ENCODE results near the gene PARP6.

The PARP6 gene

GRCh38 chr15:72235298-72235697, 37.1 kb downstream of the PARP6 start:
- no peak for TF ChIP-seq FOXP2 (optimal IDR thresholded peaks at IDR 0.05; ENCODE audit: borderline replicate concordance, extremely low read depth, extremely low read length, insufficient read depth)

DNA sequence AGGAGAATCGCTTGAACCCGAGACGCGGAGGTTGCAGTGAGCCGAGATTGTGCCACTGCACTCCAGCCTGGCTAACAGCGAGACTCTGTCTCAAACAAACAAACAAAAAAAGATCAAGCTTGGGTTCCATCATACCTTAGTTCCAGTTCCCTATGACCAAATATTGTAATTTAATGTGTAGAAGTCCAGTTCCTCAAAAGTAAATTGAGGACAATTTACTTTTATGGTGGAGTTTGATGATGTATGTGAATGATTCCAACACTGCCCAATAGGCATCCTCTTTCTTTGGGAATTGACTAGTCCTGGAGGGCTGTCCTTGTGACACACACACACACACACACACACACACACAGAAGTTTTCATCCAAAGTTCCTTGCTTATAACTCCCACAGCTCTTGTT, 38.6 kb downstream of the PARP6 start:
- TF ChIP-seq TAF1 (IDR thresholded peaks at IDR 0.05; ENCODE audit: borderline replicate concordance, insufficient read depth, low read length) (no peak), POLR2AphosphoS5 (IDR thresholded peaks at IDR 0.05; ENCODE audit: low read depth, low read length) (no peak), FOXP2 (optimal IDR thresholded peaks at IDR 0.05; ENCODE audit: borderline replicate concordance, extremely low read depth, extremely low read length, insufficient read depth) (no peak), SIN3A (IDR thresholded peaks at IDR 0.05; ENCODE audit: borderline replicate concordance, insufficient read depth, low read length) (no peak)
- TF ChIP-seq, protein P1, sequence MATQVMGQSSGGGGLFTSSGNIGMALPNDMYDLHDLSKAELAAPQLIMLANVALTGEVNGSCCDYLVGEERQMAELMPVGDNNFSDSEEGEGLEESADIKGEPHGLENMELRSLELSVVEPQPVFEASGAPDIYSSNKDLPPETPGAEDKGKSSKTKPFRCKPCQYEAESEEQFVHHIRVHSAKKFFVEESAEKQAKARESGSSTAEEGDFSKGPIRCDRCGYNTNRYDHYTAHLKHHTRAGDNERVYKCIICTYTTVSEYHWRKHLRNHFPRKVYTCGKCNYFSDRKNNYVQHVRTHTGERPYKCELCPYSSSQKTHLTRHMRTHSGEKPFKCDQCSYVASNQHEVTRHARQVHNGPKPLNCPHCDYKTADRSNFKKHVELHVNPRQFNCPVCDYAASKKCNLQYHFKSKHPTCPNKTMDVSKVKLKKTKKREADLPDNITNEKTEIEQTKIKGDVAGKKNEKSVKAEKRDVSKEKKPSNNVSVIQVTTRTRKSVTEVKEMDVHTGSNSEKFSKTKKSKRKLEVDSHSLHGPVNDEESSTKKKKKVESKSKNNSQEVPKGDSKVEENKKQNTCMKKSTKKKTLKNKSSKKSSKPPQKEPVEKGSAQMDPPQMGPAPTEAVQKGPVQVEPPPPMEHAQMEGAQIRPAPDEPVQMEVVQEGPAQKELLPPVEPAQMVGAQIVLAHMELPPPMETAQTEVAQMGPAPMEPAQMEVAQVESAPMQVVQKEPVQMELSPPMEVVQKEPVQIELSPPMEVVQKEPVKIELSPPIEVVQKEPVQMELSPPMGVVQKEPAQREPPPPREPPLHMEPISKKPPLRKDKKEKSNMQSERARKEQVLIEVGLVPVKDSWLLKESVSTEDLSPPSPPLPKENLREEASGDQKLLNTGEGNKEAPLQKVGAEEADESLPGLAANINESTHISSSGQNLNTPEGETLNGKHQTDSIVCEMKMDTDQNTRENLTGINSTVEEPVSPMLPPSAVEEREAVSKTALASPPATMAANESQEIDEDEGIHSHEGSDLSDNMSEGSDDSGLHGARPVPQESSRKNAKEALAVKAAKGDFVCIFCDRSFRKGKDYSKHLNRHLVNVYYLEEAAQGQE (IDR thresholded peaks at IDR 0.05; ENCODE audit: insufficient read depth in 1 of 2, low read depth in 2 of 2, low read length in 2 of 2): no peak

DNA sequence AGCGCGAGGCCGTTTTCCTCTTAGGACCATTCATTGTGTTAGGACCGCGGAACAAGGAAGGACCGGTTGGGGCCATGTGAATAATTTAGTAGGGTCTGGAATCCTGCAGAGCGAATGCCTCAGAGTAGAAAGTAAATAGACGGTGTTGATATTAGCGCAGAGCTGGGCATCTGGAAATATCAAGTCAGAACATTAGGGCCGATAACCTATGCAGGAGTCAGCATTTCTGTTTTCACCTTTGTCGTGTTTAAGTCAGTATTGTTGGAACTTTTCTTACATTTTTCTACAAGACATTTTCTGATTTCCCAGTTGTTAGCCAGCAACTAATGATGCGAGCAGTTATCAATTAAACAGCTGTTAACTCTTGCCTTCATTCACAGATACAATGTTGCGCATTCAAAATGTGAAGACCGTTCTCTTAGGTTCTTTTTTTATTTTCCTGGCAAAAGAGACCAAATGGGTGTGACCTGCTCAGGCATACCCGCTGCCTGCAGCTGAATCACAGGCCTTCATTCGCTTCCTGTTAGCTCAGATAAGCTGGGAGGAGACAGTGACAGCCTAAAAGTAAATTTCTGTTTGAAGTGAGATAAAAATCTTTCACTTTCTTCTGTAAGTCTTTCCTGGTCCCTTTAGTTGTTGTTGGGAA, 40.4 kb downstream of the PARP6 start:
- TF ChIP-seq FOXP2 (optimal IDR thresholded peaks at IDR 0.05; ENCODE audit: borderline replicate concordance, extremely low read depth, extremely low read length, insufficient read depth) (no peak), SIN3A (IDR thresholded peaks at IDR 0.05; ENCODE audit: borderline replicate concordance, insufficient read depth, low read length) (peak; percentile 32; the same call in 1 of the 2 replicates)

GRCh38 chr15:72231066-72231832, 41.1 kb downstream of the PARP6 start, which contains the start of gene PKM:
Gene PKM (minus strand): TSS chr15:72231190. CDS start chr15:72219097, 12,093 bp downstream.
- TF ChIP-seq TAF1 (IDR thresholded peaks at IDR 0.05; ENCODE audit: borderline replicate concordance, insufficient read depth, low read length): peak; percentile 99
- TF ChIP-seq FOXP2 (optimal IDR thresholded peaks at IDR 0.05; ENCODE audit: borderline replicate concordance, extremely low read depth, extremely low read length, insufficient read depth): peak; percentile 81
- peak; percentile 24; the same call in 1 of the 2 replicates for TF ChIP-seq SIN3A (IDR thresholded peaks at IDR 0.05; ENCODE audit: borderline replicate concordance, insufficient read depth, low read length)
- TF ChIP-seq, protein P1 (IDR thresholded peaks at IDR 0.05; ENCODE audit: insufficient read depth in 1 of 2, low read depth in 2 of 2, low read length in 2 of 2): peak; percentile 71 to 76
- peak; percentile 99 for TF ChIP-seq POLR2AphosphoS5 (IDR thresholded peaks at IDR 0.05; ENCODE audit: low read depth, low read length)

DNA sequence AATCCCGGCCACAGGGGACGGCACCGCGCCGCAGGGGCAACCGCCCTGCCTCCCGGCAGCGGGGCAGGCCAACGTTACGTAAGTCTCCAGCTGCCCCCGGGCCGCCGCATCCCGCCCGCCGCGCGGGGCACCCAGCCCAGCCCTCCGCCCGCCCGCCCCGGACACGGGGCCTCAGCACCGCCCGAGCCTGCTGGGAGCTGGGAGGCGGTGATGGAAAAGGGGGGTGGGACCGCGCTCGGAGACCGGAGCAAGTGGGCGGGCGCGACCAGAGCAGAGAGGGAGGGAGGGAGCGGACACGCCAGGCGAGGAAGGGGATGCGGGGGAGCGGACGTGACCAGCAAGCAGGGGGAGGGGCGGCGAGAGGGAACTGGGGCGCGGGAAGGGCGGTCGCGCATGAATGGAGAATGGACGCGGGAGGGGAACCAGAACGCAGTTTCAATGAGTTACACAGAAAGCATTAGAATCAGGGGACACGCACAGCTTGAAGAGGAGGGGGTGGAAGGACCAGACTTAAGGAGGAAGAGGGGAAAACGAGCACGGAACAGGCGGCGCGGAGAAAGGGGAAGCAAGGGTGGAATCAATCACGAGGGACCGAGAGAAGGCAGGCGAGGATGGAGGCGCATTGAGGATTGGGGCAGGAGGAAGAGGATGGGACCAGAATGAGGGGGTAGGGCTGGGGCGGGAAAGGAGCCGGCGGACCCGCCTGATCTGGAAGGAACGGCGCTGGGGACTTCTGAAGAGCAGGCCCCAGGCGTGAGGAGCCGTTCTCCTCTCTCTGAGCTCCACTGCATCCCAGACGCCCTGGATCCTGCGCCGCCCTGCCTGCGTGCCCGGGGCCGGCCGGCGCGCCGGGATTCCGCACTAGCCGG, 41.9 kb downstream of the PARP6 start:
- TF ChIP-seq, protein P1 (IDR thresholded peaks at IDR 0.05; ENCODE audit: insufficient read depth in 1 of 2, low read depth in 2 of 2, low read length in 2 of 2): no peak
- TF ChIP-seq FOXP2 (optimal IDR thresholded peaks at IDR 0.05; ENCODE audit: borderline replicate concordance, extremely low read depth, extremely low read length, insufficient read depth): peak; percentile 91
- TF ChIP-seq POLR2AphosphoS5 (IDR thresholded peaks at IDR 0.05; ENCODE audit: low read depth, low read length): no peak; the same call in 1 of the 2 replicates
- TF ChIP-seq TAF1 (IDR thresholded peaks at IDR 0.05; ENCODE audit: borderline replicate concordance, insufficient read depth, low read length): peak; percentile 72; the same call in 1 of the 2 replicates
- peak; percentile 69; the same call in 1 of the 2 replicates for TF ChIP-seq SIN3A (IDR thresholded peaks at IDR 0.05; ENCODE audit: borderline replicate concordance, insufficient read depth, low read length)

Measured in PFSK-1 (cell line).